DOHH2 (cell line): ENCODE data around the gene TPD52L2.

Experiments
- EZH2phosphoT487 ChIP-seq: fragments of 200-600 bp; sonication (generic); IDR thresholded peaks from 2 replicates; pipeline ENCODE4 v1.6.1; 2017; ENCODE audit warnings: borderline replicate concordance, mild to moderate bottlenecking, antibody characterized with exemption, low read length, moderate library complexity, mixed read lengths
- TF ChIP-seq, protein P1 (sequence below): fragments of 200-600 bp; sonication (generic); IDR thresholded peaks from one replicate; pipeline ENCODE4 v1.5.1; 2014; ENCODE audit warnings: antibody characterized with exemption, mild to moderate bottlenecking, low read depth, low read length; ENCODE audit not compliant: poor library complexity, severe bottlenecking

- TF ChIP-seq, protein P1, sequence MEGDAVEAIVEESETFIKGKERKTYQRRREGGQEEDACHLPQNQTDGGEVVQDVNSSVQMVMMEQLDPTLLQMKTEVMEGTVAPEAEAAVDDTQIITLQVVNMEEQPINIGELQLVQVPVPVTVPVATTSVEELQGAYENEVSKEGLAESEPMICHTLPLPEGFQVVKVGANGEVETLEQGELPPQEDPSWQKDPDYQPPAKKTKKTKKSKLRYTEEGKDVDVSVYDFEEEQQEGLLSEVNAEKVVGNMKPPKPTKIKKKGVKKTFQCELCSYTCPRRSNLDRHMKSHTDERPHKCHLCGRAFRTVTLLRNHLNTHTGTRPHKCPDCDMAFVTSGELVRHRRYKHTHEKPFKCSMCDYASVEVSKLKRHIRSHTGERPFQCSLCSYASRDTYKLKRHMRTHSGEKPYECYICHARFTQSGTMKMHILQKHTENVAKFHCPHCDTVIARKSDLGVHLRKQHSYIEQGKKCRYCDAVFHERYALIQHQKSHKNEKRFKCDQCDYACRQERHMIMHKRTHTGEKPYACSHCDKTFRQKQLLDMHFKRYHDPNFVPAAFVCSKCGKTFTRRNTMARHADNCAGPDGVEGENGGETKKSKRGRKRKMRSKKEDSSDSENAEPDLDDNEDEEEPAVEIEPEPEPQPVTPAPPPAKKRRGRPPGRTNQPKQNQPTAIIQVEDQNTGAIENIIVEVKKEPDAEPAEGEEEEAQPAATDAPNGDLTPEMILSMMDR = no peak
- no peak for TF ChIP-seq EZH2phosphoT487
These were observed 30.6 kb upstream of the TPD52L2 start for GRCh38 chr20:63834491-63834880.
